GM23338 (cell line): Measurements from ENCODE around the gene OR2W3. TPM values are rescaled to one million over a fixed set of nuclear protein-coding genes. Genes with fewer than 3 reads are reported as not detected.

Experiments used
- ATAC-seq: fragments of 200-7000 bp; cut with Tn5 transposase; 3 replicates; pipeline ENCODE4 v1.9.1; 2020
- DNase-seq: peaks from one replicate; pipeline ENCODE4 v3.0.0-alpha.2; 2015; ENCODE audit warnings: low spot score
- H2AFZ ChIP-seq: fragments of 200-600 bp; sonication (generic); 2 replicates; pipeline ENCODE4 v1.8.0; 2016; ENCODE audit warnings: antibody characterized with exemption, mild to moderate bottlenecking, moderate library complexity
- H3F3A ChIP-seq: fragments of 200-600 bp; sonication (generic); replicated peaks from 2 replicates; pipeline ENCODE4 v1.8.0; 2017; ENCODE audit warnings: antibody characterized with exemption, mixed run types, low read depth
- H3K27ac ChIP-seq: fragments of 200-600 bp; sonication (generic); 2 replicates; pipeline ENCODE4 v1.6.1; 2016; ENCODE audit warnings: low read depth
- H3K27me3 ChIP-seq: fragments of 200-600 bp; sonication (generic); 2 replicates; pipeline ENCODE4 v1.8.0; 2016; ENCODE audit warnings: mild to moderate bottlenecking, mixed run types, moderate library complexity; ENCODE audit not compliant: insufficient read depth
- H3K36me3 ChIP-seq: fragments of 200-600 bp; sonication (generic); 2 replicates; pipeline ENCODE4 v1.8.0; 2016; ENCODE audit warnings: mild to moderate bottlenecking; ENCODE audit not compliant: insufficient read depth
- H3K4me1 ChIP-seq: fragments of 200-600 bp; sonication (generic); 2 replicates; pipeline ENCODE4 v1.8.0; 2016; ENCODE audit warnings: mild to moderate bottlenecking, moderate library complexity; ENCODE audit not compliant: insufficient read depth
- H3K4me2 ChIP-seq: fragments of 200-600 bp; sonication (generic); 2 replicates; pipeline ENCODE4 v1.7.1; 2017; ENCODE audit warnings: mixed run types
- H3K4me3 ChIP-seq: fragments of 200-600 bp; sonication (generic); 2 replicates; pipeline ENCODE4 v1.6.1; 2016; ENCODE audit warnings: mixed run types
- H3K79me2 ChIP-seq: fragments of 200-600 bp; sonication (generic); replicated peaks from 2 replicates; pipeline ENCODE4 v1.8.0; 2017; ENCODE audit warnings: mild to moderate bottlenecking; ENCODE audit not compliant: insufficient read depth
- H3K9me2 ChIP-seq: fragments of 200-600 bp; sonication (generic); 2 replicates; pipeline ENCODE4 v1.8.0; 2017; ENCODE audit not compliant: insufficient read depth
- H4K20me1 ChIP-seq: fragments of 200-600 bp; sonication (generic); replicated peaks from 2 replicates; pipeline ENCODE4 v1.8.0; 2017; ENCODE audit warnings: mild to moderate bottlenecking; ENCODE audit not compliant: insufficient read depth
- H3K27ac Mint-ChIP-seq: 2 replicates; pipeline ENCODE4 v1.8.0; 2020; ENCODE audit warnings: inconsistent platforms, mild to moderate bottlenecking, moderate library complexity, mixed read lengths
- H3K27me3 Mint-ChIP-seq: 3 replicates; pipeline ENCODE4 v1.8.0; 2022; ENCODE audit warnings: low read depth, mild to moderate bottlenecking, moderate library complexity, mixed read lengths, inconsistent platforms; ENCODE audit not compliant: insufficient read depth, poor library complexity
- H3K36me3 Mint-ChIP-seq: 3 replicates; pipeline ENCODE4 v1.8.0; 2021; ENCODE audit warnings: low read depth, mild to moderate bottlenecking, inconsistent platforms, moderate library complexity, mixed read lengths
- H3K4me1 Mint-ChIP-seq: 3 replicates; pipeline ENCODE4 v1.8.0; 2020; ENCODE audit warnings: mild to moderate bottlenecking, inconsistent platforms, mixed read lengths
- H3K4me3 Mint-ChIP-seq: 3 replicates; pipeline ENCODE4 v1.8.0; 2021; ENCODE audit warnings: moderate library complexity, mild to moderate bottlenecking, inconsistent platforms, mixed read lengths
- H3K9me3 Mint-ChIP-seq: 3 replicates; pipeline ENCODE4 v1.8.0; 2020; ENCODE audit warnings: moderate library complexity, mild to moderate bottlenecking, inconsistent platforms, mixed read lengths
- CTCF ChIP-seq, 2 experiments: fragments of 200-600 bp in 1 of 2; sonication (generic) in 1 of 2; conservative IDR thresholded peaks; 2 replicates each; pipeline versions ENCODE4 v1.5.1 to v1.6.1; 2016 to 2017; ENCODE audit warnings: antibody characterized with exemption in 2 of 2, low read depth in 2 of 2, mild to moderate bottlenecking in 2 of 2, moderate library complexity in 1 of 2
- ETS1 ChIP-seq: IDR thresholded peaks from 2 replicates; pipeline ENCODE4 v1.6.1; 2016; ENCODE audit warnings: antibody characterized with exemption
- EZH2 ChIP-seq: fragments of 200-600 bp; sonication (generic); IDR thresholded peaks from one replicate; pipeline ENCODE4 v1.8.0; 2017; ENCODE audit warnings: antibody characterized with exemption, mild to moderate bottlenecking, low read depth; ENCODE audit not compliant: unreplicated experiment
- EZH2phosphoT487 ChIP-seq: fragments of 200-600 bp; sonication (generic); IDR thresholded peaks from one replicate; pipeline ENCODE4 v1.8.1; 2018; ENCODE audit warnings: antibody characterized with exemption; ENCODE audit not compliant: unreplicated experiment
- JUNB ChIP-seq: IDR thresholded peaks from one replicate; pipeline ENCODE4 v1.6.1; 2016; ENCODE audit warnings: antibody characterized with exemption; ENCODE audit not compliant: unreplicated experiment
- STAT1 ChIP-seq: IDR thresholded peaks from one replicate; pipeline ENCODE4 v1.6.1; 2016; ENCODE audit warnings: antibody characterized with exemption; ENCODE audit not compliant: unreplicated experiment
- ZNF331 ChIP-seq: fragments of 250-450 bp; sonication (Bioruptor Pico); IDR thresholded peaks from 2 replicates; pipeline ENCODE4 v1.5.0; 2020; ENCODE audit warnings: low read depth, mild to moderate bottlenecking, moderate library complexity
- ZNF462 ChIP-seq: fragments of 250-450 bp; sonication (Bioruptor Pico); IDR thresholded peaks from 2 replicates; pipeline ENCODE4 v1.5.0; 2020; ENCODE audit warnings: mild to moderate bottlenecking, moderate library complexity
- polyA plus RNA-seq: library from polyadenylated mRNA; unstranded; fragments of >200 nt; fragmentation: Nextera tagmentation; extraction: Ambion mirVana; gene quantifications from 2 replicates; pipeline ENCODE4 v1.2.1, GENCODE V29; 2016
- total RNA-seq: library from RNA; depleted of rRNA; stranded (reverse); fragments of >200 nt; shearing (Covaris generic); gene quantifications from 2 replicates; pipeline ENCODE4 v1.2.3, GENCODE V29; 2014

The OR2W3 gene
- total and polyA plus RNA-seq, 2 experiments from 2014 or later = 0.45 TPM; not detected in 1

GRCh38 chr1:247883346-247883745 lies 12.0 kb upstream of the OR2W3 start:
- H3K36me3 ChIP-seq = no peaks in the 10 kb centered on the region
- H3K79me2 ChIP-seq = no peaks in the 10 kb centered on the region
- Mint-ChIP-seq H3K4me3 (no peak overlapping the region), H3K9me3 (peaks cover 74% of the 10 kb centered on the region), H3K27me3 (no peaks in the 10 kb centered on the region), H3K4me1 (no peaks in the 10 kb centered on the region), H3K36me3 (peaks cover 9% of the 10 kb centered on the region; the same call in 2 of the 3 replicates), H3K27ac (no peak overlapping the region)
- no peaks in the 10 kb centered on the region for H3F3A ChIP-seq
- no peaks in the 10 kb centered on the region for H3K4me1 ChIP-seq
- no peak overlapping the region for H3K4me2 ChIP-seq
- no peak overlapping the region for H3K27ac ChIP-seq
- ATAC-seq (no peak), DNase-seq (peak; percentile 33)
- 0 out of 2 replicates have a peak, but pooled peaks cover under 1% of the 10 kb centered on the region for H3K9me2 ChIP-seq
- 0 out of 2 replicates have a peak overlapping the region, but pooled peaks have one; percentile 28 for H2AFZ ChIP-seq
- no peak for TF ChIP-seq EZH2
- no peak for TF ChIP-seq ZNF331 (CRISPR knock-in tag)
- TF ChIP-seq EZH2phosphoT487 = no peak
- TF ChIP-seq CTCF (conservative IDR thresholded peaks at IDR 0.05; ENCODE audit: low read depth in 2 of 2) = no peak
- TF ChIP-seq ETS1 = no peak
- TF ChIP-seq ZNF462 (CRISPR knock-in tag) = no peak
- no peak for TF ChIP-seq JUNB
- TF ChIP-seq STAT1 = no peak
- H3K4me3 ChIP-seq = no peak overlapping the region
- H4K20me1 ChIP-seq = no peaks in the 10 kb centered on the region
- H3K27me3 ChIP-seq = no peaks in the 10 kb centered on the region
